Measurements from ENCODE around the gene ANKRD29. TPM values are rescaled to one million over a fixed set of nuclear protein-coding genes. Genes with fewer than 3 reads are reported as not detected.
"Not testable (repeated sequence)": the region's sequence is repeated elsewhere in the genome, so short reads cannot be mapped to it uniquely, and the experiment has no call there.

The ANKRD29 gene
- total RNA-seq, 2 donors from 2014 or later = not detected

DNA sequence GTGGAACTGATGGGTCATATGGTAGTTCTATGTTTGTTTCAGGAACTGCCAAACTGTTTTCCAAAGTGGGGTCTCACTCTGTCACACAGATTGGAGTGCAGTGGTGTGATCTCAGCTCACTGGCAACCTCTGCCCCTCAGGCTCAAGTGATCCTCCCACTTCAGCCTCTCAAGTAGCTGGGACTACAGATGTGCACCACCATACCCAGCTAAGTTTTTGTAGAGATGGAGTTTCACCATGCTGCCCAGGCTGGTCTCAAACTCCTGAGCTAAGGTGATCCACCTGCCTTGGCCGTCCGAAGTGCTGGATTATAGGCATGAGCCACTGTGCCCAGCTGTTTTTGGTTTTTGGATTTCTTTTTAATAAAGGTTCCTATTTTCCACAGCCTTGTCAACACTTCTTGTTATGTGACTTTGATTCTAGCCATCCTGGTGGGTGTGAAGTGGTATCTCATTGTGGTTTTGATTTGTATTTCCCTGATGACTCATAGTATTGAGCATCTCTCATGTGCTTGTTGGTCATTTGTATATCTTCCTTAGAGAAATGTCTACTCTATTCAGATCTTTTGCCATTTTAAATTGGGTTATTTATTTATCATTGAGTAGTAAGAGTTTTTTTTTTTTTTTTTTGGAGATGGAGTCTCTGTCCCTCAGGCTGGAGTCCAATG is 99.2 kb downstream of the ANKRD29 start:
- no peaks in the 10 kb centered on the region for H3K9me3 Mint-ChIP-seq
- peaks cover 17% of the 10 kb centered on the region for H3K4me1 Mint-ChIP-seq (ENCODE audit: low read depth)
- DNase-seq (peak in 1 of 2 donors; percentile 11), ATAC-seq (replicated peaks in 1 of 2) (peak; percentile 94)
- peaks cover 8 to 32% of the 10 kb centered on the region in 2 donors for H3K36me3 Mint-ChIP-seq (ENCODE audit: insufficient read depth in 2 of 2)
- no peak overlapping the region for H3K27ac Mint-ChIP-seq
- no peaks in the 10 kb centered on the region for H3K27me3 Mint-ChIP-seq (ENCODE audit: low read depth)
- H3K4me3 Mint-ChIP-seq = peak overlapping the region in 1 of 2 donors; percentile 15

DNA sequence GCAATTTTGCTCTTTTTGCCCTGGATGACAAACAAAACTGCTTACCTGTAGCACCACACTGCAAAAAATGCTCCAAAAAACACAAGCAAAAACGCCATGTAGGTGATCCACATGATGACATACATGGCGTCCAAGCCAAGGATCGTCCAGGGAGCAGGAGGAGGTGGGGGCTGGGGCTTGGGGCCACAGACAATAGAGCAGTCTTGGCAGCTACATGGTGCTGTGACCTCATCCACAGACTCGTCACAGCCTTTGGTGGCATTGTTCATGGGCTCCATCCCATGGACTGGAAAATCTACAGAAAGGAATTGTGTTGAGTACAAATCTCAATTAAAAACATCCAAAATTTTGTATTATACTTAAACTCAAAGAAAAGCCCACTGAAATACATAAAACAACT is 102.5 kb downstream of the ANKRD29 start:
- Mint-ChIP-seq H3K9me3 (no peaks in the 10 kb centered on the region), H3K4me3 (no peak overlapping the region), H3K36me3 (ENCODE audit: insufficient read depth in 2 of 2) (peaks cover 2 to 22% of the 10 kb centered on the region in 2 donors), H3K27me3 (ENCODE audit: low read depth) (no peaks in the 10 kb centered on the region), H3K4me1 (ENCODE audit: low read depth) (peaks cover 17% of the 10 kb centered on the region), H3K27ac (no peak overlapping the region)
- DNase-seq (no peak), ATAC-seq (replicated peaks in 1 of 2) (no peak)

DNA sequence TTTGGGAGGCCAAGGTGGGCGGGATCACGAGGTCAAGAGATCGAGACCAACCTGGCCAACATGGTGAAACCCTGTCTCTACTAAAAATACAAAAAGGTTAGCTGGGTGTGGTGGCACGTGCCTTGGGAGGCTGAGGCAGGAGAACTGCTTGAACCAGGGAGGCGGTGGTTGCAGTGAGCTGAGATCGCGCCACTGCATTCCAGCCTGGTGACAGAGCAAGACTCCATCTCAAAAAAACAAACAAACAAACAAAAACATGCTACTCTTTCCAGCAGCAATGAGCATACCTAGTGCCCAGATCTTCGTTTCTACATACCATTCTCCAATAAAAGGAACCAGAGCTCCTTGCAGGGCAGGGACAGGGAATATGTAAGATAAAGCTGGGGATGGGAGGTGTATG is 105.2 kb downstream of the ANKRD29 start:
- ATAC-seq (replicated peaks in 1 of 2); H3K27me3 Mint-ChIP-seq (ENCODE audit: low read depth); H3K9me3 Mint-ChIP-seq; DNase-seq; H3K4me3 Mint-ChIP-seq; H3K27ac Mint-ChIP-seq; H3K4me1 Mint-ChIP-seq (ENCODE audit: low read depth): not testable (repeated sequence)
- H3K36me3 Mint-ChIP-seq (ENCODE audit: insufficient read depth in 2 of 2) = peaks cover 4 to 22% of the 10 kb centered on the region in 2 donors

DNA sequence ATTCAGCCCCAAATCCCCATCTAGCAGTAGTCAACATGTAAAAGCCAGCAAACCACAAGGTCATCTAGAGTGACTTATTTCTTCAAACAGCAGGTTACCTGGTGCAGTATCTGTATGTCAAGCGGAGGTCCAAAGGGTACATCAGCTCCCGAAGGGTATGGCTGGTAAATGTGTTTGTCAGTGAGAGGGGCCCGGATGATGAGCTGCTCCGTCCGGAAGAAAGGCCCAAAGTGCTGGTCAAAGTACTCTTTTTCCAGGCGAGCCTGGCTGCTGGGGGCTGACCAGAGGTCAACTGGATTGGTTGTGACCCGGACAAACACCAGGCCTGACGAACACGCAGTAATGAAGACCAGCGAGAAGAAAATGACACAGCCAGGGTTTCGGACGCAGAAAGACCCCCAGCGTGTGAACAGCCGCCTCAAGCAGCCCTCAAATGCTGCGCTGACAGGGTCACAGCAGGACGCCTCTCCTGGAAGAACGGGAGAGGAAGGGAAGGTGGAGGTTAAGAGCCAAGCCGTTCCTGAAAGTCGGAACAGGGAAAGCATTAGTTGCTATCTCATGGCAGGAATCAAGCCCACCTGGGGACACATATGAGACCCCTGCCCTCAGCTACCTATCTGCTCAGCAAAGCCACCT is 106.4 kb downstream of the ANKRD29 start:
- H3K27ac Mint-ChIP-seq = no peak overlapping the region
- no peak overlapping the region for H3K4me3 Mint-ChIP-seq
- no peak for ATAC-seq (replicated peaks in 1 of 2)
- no peaks in the 10 kb centered on the region for H3K9me3 Mint-ChIP-seq
- H3K27me3 Mint-ChIP-seq (ENCODE audit: low read depth) = no peaks in the 10 kb centered on the region
- H3K36me3 Mint-ChIP-seq (ENCODE audit: insufficient read depth in 2 of 2) = peaks cover 6 to 24% of the 10 kb centered on the region in 2 donors
- DNase-seq = no peak
- H3K4me1 Mint-ChIP-seq (ENCODE audit: low read depth) = no peaks in the 10 kb centered on the region

DNA sequence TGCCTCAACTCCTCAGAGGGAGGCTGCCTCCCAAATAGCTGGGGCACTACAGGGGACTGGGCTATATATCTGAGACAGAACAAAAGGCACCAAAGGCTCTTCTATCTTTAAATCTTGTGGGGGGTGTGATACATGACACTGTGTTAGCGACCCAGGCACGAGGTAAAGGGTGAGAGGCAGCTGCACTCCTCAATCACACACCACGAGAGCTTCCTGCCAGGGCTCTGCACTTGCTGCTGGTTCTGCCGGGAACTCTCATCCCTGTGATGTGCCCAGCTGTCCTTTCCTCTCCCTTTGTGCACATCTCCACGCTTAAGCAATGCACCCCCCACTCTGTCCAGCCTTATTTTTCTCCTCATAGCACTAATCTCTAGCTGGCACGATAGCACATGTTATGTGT is 108.8 kb downstream of the ANKRD29 start:
- Mint-ChIP-seq H3K4me1 (ENCODE audit: low read depth) (no peaks in the 10 kb centered on the region), H3K4me3 (no peak overlapping the region), H3K36me3 (ENCODE audit: insufficient read depth in 2 of 2) (peaks cover 6 to 18% of the 10 kb centered on the region in 2 donors), H3K27ac (no peak overlapping the region), H3K27me3 (ENCODE audit: low read depth) (no peaks in the 10 kb centered on the region), H3K9me3 (no peaks in the 10 kb centered on the region)
- no peak for DNase-seq
- no peak for ATAC-seq (replicated peaks in 1 of 2)

DNA sequence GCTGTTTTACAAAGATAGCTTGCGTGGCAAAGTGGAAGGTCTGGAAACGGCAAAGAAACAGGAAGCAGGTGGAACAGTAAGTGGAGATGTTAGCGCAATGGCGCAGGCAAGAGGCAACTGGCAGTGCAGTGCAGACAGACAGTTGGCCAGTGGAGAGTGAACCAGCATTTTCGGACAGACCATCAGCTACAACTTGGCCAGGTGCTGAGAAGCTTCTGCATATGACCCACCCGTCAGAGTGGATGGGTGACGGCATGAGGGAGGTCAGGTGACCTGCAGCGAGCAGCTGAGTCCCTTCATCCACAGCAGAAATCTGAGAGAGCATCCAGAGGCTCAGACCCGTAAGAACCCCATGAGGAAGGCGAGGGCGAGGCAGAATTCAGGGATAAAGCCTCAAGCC is 110.2 kb downstream of the ANKRD29 start:
- Mint-ChIP-seq H3K4me1 (ENCODE audit: low read depth) (no peaks in the 10 kb centered on the region), H3K27me3 (ENCODE audit: low read depth) (no peaks in the 10 kb centered on the region), H3K9me3 (no peaks in the 10 kb centered on the region), H3K4me3 (no peak overlapping the region), H3K27ac (no peak overlapping the region), H3K36me3 (ENCODE audit: insufficient read depth in 2 of 2) (peaks cover 6 to 19% of the 10 kb centered on the region in 2 donors)
- ATAC-seq (replicated peaks in 1 of 2) (no peak), DNase-seq (no peak)

DNA sequence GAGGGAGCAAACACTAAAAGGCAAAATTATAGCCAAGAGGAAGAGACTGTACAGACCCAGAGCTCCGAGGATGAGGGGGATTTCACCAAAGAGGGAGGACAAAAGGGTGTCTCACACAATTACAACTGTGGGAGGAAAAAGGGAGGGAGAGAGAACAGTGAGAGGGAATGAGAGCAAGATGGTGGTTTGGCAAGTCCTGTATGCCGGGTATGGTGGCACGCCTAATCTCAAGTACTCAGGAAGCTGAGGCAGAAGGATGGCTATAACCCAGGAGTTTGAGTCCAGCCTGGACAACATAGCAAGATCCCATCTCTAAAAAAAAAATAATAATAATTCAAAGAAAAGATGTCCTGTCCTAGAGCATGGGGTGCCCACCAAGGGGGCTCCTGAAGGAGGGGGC is 110.7 kb downstream of the ANKRD29 start:
- Mint-ChIP-seq H3K4me3 (no peak overlapping the region), H3K4me1 (ENCODE audit: low read depth) (no peaks in the 10 kb centered on the region), H3K9me3 (no peaks in the 10 kb centered on the region), H3K36me3 (ENCODE audit: insufficient read depth in 2 of 2) (peaks cover 6 to 19% of the 10 kb centered on the region in 2 donors), H3K27me3 (ENCODE audit: low read depth) (no peaks in the 10 kb centered on the region), H3K27ac (no peak overlapping the region)
- no peak for ATAC-seq (replicated peaks in 1 of 2)
- no peak for DNase-seq

DNA sequence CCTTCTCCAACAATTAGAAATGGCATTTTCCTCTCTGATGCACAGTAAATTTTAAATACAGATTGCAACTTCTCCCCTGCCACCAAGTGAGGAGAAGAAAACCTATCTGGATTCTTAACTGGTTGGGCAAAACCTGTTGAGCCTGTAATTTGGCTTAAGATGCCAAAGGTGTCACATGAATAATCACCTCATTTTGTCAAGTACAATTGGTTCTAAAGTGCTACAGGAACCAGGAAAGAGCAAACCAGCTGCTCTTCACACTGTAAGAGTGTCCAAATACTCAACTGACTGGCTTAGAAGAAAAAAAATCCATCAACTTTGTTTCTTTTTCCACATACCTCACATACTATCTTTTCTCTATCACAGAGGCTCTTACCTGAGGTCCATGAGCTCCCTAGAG is 111.8 kb downstream of the ANKRD29 start:
- Mint-ChIP-seq H3K27me3 (ENCODE audit: low read depth) (no peaks in the 10 kb centered on the region), H3K4me1 (ENCODE audit: low read depth) (no peaks in the 10 kb centered on the region), H3K36me3 (ENCODE audit: insufficient read depth in 2 of 2) (peaks cover 5 to 17% of the 10 kb centered on the region in 2 donors), H3K9me3 (no peaks in the 10 kb centered on the region), H3K27ac (no peak overlapping the region), H3K4me3 (no peak overlapping the region)
- ATAC-seq (replicated peaks in 1 of 2) = no peak
- DNase-seq = no peak

Other genes with a start within 250 kb of the ANKRD29 start
- gene RIOK3, start 209.6 kb downstream of the ANKRD29 start, total RNA-seq = 10 to 100 TPM; 75.9 to 95.8 TPM
- gene RMC1, start 159.4 kb downstream of the ANKRD29 start, total RNA-seq = 10 to 100 TPM; 46.8 to 52.3 TPM
- gene NPC1, start 76.4 kb downstream of the ANKRD29 start, total RNA-seq = 10 to 100 TPM; 29.3 to 32.4 TPM
- under 1 TPM in 1 of 2 donors, not detected in 1; 0.19 TPM for gene LAMA3, start 26.5 kb upstream of the ANKRD29 start, total RNA-seq